Measurements from ENCODE around the gene PLK5.

- TF ChIP-seq CTCF (IDR thresholded peaks at IDR 0.05) = no peak
- no peak for TF ChIP-seq POLR2A (IDR thresholded peaks at IDR 0.05)
- no peak for TF ChIP-seq EP300 (IDR thresholded peaks at IDR 0.05; ENCODE audit: low read depth)
- no peak for TF ChIP-seq POLR2AphosphoS5 (IDR thresholded peaks at IDR 0.05)
These were observed 4.9 kb downstream of the PLK5 start for GRCh38 chr19:1528596-1529429.

Measured in transverse colon (tissue), 4 donors.